ENCODE results near the gene VIPR2.

VIPR2 gene

DNA sequence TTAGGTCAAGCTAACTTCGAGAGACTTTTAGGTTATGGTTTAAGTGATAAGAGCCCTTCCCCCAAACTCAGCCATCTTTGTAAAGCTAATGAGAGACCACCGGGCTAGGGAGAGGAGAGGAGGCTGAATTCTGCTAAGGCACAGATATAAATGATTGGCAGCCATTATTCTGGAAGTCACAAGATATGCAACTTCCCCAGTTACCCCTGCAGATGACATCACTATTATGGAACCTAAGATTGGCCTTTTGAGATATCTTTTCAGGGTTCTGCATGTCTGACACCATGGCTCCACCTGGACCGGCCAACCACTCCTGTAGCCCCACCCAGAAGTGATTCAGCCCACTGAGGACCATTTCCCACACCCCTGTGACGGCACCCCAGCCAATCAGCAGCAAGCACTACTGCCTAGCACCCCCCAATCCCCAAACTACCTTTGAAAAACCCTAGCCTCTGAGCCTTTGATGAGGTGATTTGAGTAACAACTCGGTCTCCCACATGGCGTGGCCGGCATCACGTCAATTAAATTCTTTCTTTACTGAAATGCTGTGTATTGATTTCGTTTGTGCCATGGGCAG lies 14.4 kb downstream of the VIPR2 start:
- peaks cover 19% of the 10 kb centered on the region; the same call in 1 of the 2 replicates for H3K79me2 ChIP-seq (ENCODE audit: insufficient read depth, low read length)
- peaks cover 53% of the 10 kb centered on the region for H3K36me3 ChIP-seq (ENCODE audit: insufficient read depth, low read length)
- TF ChIP-seq, protein P1, sequence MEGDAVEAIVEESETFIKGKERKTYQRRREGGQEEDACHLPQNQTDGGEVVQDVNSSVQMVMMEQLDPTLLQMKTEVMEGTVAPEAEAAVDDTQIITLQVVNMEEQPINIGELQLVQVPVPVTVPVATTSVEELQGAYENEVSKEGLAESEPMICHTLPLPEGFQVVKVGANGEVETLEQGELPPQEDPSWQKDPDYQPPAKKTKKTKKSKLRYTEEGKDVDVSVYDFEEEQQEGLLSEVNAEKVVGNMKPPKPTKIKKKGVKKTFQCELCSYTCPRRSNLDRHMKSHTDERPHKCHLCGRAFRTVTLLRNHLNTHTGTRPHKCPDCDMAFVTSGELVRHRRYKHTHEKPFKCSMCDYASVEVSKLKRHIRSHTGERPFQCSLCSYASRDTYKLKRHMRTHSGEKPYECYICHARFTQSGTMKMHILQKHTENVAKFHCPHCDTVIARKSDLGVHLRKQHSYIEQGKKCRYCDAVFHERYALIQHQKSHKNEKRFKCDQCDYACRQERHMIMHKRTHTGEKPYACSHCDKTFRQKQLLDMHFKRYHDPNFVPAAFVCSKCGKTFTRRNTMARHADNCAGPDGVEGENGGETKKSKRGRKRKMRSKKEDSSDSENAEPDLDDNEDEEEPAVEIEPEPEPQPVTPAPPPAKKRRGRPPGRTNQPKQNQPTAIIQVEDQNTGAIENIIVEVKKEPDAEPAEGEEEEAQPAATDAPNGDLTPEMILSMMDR (IDR thresholded peaks at IDR 0.05; ENCODE audit: borderline replicate concordance, extremely low read depth, low read length, poor library complexity, severe bottlenecking) = no peak
- TF ChIP-seq EZH2 (IDR thresholded peaks at IDR 0.05; ENCODE audit: borderline replicate concordance, low read depth, low read length, severe bottlenecking) = no peak
- no peak for ATAC-seq (ENCODE audit: insufficient read depth, low read depth)
- no peaks in the 10 kb centered on the region for H3K4me1 ChIP-seq (ENCODE audit: insufficient read depth, low read length)
- H3K9me3 ChIP-seq (ENCODE audit: insufficient read depth, low read length, severe bottlenecking) = no peaks in the 10 kb centered on the region
- no peak for DNase-seq
- peaks cover 4% of the 10 kb centered on the region; the same call in 1 of the 2 replicates for H4K20me1 ChIP-seq (ENCODE audit: insufficient read depth, low read length)
- no peaks in the 10 kb centered on the region for H3K27me3 ChIP-seq (ENCODE audit: insufficient read depth, low read length, poor library complexity)
- H3K4me2 ChIP-seq (ENCODE audit: insufficient read depth, low read length) = no peak overlapping the region
- H3K4me3 ChIP-seq (ENCODE audit: low read depth in 1 of 2, low read length in 2 of 2) = no peak overlapping the region
- H3K9ac ChIP-seq (ENCODE audit: low read depth, low read length) = no peak overlapping the region
- H3K27ac ChIP-seq (ENCODE audit: low read length) = no peak overlapping the region
- H2AFZ ChIP-seq (ENCODE audit: low read depth, low read length) = no peak overlapping the region

DNA sequence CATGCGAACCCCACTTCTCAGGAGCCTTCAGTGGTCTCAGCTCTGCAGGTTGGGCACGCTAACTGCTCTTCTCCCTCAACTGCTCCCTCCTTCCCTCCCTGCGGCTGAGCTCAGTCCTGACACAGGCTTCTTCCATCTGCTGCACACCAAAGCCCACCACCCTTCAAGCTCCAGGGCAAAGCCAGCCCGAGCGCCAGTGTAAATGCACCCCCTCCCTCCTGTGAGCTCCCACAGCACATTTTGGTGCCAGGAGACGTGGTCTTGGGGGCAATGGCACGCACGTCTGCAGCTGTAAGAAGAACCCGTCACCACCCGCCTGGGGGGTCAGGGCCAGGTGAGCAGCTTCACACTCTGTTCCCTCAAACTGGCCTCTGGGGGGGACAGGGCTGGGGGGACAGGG lies 15.9 kb downstream of the VIPR2 start:
- H2AFZ ChIP-seq (ENCODE audit: low read depth, low read length) = no peak overlapping the region
- no peak overlapping the region for H3K4me2 ChIP-seq (ENCODE audit: insufficient read depth, low read length)
- TF ChIP-seq EZH2 (IDR thresholded peaks at IDR 0.05; ENCODE audit: borderline replicate concordance, low read depth, low read length, severe bottlenecking) = no peak
- TF ChIP-seq, protein P1 (IDR thresholded peaks at IDR 0.05; ENCODE audit: borderline replicate concordance, extremely low read depth, low read length, poor library complexity, severe bottlenecking) = no peak
- H3K79me2 ChIP-seq (ENCODE audit: insufficient read depth, low read length) = peaks cover 17% of the 10 kb centered on the region; the same call in 1 of the 2 replicates
- no peak overlapping the region for H3K4me3 ChIP-seq (ENCODE audit: low read depth in 1 of 2, low read length in 2 of 2)
- peaks cover 58% of the 10 kb centered on the region for H3K36me3 ChIP-seq (ENCODE audit: insufficient read depth, low read length)
- ATAC-seq (ENCODE audit: insufficient read depth, low read depth) (peak; percentile 41; the same call in 1 of the 3 replicates), DNase-seq (no peak)
- H3K4me1 ChIP-seq (ENCODE audit: insufficient read depth, low read length) = no peaks in the 10 kb centered on the region
- no peaks in the 10 kb centered on the region for H3K9me3 ChIP-seq (ENCODE audit: insufficient read depth, low read length, severe bottlenecking)
- peaks cover 4% of the 10 kb centered on the region; the same call in 1 of the 2 replicates for H4K20me1 ChIP-seq (ENCODE audit: insufficient read depth, low read length)
- no peak overlapping the region for H3K9ac ChIP-seq (ENCODE audit: low read depth, low read length)
- no peak overlapping the region for H3K27ac ChIP-seq (ENCODE audit: low read length)
- H3K27me3 ChIP-seq (ENCODE audit: insufficient read depth, low read length, poor library complexity) = no peaks in the 10 kb centered on the region

DNA sequence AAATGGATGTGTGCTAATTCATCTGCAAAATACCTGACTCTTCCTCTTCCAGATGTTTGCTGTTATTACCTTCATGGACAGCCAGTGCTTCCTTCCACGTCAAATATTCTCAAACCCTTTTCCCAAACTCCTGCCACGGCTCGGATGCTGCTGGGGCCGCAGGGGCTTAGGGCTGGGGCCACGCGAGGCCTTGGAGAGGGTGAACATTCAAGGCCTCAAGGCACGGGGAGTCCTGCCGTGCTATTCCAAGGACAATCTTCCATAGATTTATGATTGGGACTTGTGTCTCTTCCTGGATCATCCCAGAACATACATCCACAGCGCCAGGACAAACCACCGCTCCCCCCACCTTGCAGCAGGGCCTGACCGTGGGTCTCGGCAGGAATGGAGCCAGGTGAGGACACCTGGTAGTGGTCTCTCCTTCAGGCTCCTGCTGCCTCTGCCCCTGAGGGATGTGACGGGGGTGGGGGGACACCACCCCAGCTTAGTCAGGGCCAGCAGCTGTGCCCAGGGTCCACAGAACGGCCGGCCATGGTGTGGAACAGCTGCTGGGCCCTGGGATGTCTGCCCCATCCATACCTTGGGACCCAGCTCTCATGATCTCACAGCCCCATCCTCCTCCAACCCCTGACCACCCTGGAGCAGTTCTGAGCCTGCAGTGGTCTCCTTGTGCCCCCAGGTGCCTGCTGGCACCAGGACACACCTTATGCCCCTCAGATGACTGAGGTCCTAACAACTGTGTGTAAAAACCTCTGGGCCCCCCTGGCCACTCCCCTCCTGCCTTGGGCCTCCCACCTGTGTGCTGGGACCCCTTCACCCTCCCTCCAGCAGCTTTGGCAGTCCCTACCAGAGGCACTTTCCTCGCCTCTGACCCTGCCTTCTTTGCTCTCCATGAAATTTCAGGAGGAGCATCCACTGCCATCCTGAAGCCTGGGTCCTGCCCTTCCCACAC lies 16.7 kb downstream of the VIPR2 start:
- TF ChIP-seq, protein P1 (IDR thresholded peaks at IDR 0.05; ENCODE audit: borderline replicate concordance, extremely low read depth, low read length, poor library complexity, severe bottlenecking) = no peak
- TF ChIP-seq EZH2 (IDR thresholded peaks at IDR 0.05; ENCODE audit: borderline replicate concordance, low read depth, low read length, severe bottlenecking) = no peak
- no peak overlapping the region for H3K27ac ChIP-seq (ENCODE audit: low read length)
- DNase-seq = no peak
- H3K4me2 ChIP-seq (ENCODE audit: insufficient read depth, low read length) = no peak overlapping the region
- no peaks in the 10 kb centered on the region for H3K27me3 ChIP-seq (ENCODE audit: insufficient read depth, low read length, poor library complexity)
- peaks cover 4% of the 10 kb centered on the region; the same call in 1 of the 2 replicates for H4K20me1 ChIP-seq (ENCODE audit: insufficient read depth, low read length)
- H3K4me1 ChIP-seq (ENCODE audit: insufficient read depth, low read length) = no peaks in the 10 kb centered on the region
- no peak overlapping the region for H2AFZ ChIP-seq (ENCODE audit: low read depth, low read length)
- 0 out of 3 replicates have a peak, but pooled peaks have one; percentile 12 for ATAC-seq (ENCODE audit: insufficient read depth, low read depth)
- H3K36me3 ChIP-seq (ENCODE audit: insufficient read depth, low read length) = peaks cover 62% of the 10 kb centered on the region
- H3K9me3 ChIP-seq (ENCODE audit: insufficient read depth, low read length, severe bottlenecking) = no peaks in the 10 kb centered on the region
- peaks cover 17% of the 10 kb centered on the region; the same call in 1 of the 2 replicates for H3K79me2 ChIP-seq (ENCODE audit: insufficient read depth, low read length)
- H3K9ac ChIP-seq (ENCODE audit: low read depth, low read length) = no peak overlapping the region
- H3K4me3 ChIP-seq (ENCODE audit: low read depth in 1 of 2, low read length in 2 of 2) = no peak overlapping the region
